Epithelial cell of esophagus (primary cell): Measurements from ENCODE around the gene ZNF213.

Experiments used
- DNase-seq: peaks from one replicate; pipeline ENCODE4 v3.0.0; 2010; ENCODE audit warnings: low read depth
- H3K4me3 ChIP-seq: 2 replicates; pipeline ENCODE4 v1.5.1; 2011; ENCODE audit warnings: mild to moderate bottlenecking, low read length, control low read depth
- TF ChIP-seq, protein P1 (sequence below): IDR thresholded peaks from 2 replicates; pipeline ENCODE4 v1.5.1; 2011; ENCODE audit warnings: low read depth, mild to moderate bottlenecking, low read length, control low read depth, inconsistent platforms; ENCODE audit not compliant: insufficient read depth; ENCODE audit errors: missing control alignments

ZNF213 gene

DNA sequence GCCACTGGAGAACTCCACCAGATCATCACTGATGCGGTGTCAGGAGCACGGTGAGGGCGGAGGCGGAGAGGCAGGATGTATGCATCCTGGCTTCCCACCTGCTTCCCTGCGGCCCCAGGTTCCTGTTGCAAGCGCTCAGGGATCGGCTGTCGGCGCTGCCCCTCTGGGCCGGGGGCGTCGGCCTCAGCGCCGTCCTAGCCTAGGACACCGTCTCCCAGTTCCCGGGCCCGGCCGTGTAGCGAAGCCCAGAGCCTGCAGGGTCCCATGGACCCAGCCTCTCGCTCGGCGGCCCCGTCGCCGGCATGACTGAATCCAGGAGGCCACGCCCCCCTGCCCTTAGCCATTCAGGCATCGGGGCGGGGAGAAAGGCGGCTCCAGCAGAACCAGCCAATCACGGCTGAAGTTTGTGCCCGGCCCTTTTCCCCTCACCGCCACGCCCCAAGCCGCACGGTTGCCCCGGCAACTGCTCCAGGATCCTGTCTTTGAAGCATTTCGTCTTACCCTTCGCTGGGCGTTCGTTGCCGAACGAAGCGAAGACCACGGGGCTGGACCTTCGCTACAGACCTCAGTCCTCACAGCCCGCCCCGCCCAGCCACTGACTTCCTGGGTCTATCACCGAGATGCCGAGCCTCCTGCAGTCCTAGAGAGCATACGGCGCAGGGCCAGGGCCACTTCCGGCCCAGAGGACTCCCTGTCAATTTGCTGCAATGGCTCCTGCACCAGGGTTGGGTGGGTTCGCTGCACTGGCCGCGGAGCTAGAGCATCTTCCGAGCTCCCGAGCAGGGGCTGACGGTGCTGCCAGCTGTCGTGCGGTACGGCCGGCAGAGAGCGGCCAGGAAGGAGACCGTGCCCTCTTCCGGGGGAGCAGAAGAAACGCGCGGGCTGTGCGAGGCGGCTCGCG, 10.6 kb upstream of the ZNF213 start:
- TF ChIP-seq, protein P1, sequence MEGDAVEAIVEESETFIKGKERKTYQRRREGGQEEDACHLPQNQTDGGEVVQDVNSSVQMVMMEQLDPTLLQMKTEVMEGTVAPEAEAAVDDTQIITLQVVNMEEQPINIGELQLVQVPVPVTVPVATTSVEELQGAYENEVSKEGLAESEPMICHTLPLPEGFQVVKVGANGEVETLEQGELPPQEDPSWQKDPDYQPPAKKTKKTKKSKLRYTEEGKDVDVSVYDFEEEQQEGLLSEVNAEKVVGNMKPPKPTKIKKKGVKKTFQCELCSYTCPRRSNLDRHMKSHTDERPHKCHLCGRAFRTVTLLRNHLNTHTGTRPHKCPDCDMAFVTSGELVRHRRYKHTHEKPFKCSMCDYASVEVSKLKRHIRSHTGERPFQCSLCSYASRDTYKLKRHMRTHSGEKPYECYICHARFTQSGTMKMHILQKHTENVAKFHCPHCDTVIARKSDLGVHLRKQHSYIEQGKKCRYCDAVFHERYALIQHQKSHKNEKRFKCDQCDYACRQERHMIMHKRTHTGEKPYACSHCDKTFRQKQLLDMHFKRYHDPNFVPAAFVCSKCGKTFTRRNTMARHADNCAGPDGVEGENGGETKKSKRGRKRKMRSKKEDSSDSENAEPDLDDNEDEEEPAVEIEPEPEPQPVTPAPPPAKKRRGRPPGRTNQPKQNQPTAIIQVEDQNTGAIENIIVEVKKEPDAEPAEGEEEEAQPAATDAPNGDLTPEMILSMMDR: peak; percentile 22
- peak overlapping the region; percentile 85 for H3K4me3 ChIP-seq
- DNase-seq: peak; percentile 95

DNA sequence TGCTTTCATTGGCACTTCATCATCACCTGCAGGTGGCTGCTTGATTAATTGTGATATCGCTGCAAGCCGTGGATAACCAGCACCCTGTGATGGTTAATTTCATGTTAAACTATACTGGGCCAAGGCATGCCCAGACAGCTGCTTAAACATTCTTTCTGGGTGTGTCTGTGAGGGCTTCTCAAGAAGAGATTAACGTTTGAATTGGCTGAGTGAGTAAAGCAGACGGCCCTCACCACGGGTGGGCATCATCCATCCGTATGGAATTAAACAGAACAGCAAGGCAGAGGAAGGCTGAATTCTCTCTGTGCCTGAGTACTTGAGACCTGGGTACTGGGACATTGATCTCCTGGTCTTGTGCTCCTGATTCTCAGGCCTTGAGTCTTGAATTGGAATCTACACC, 7.1 kb upstream of the ZNF213 start:
- DNase-seq: peak; percentile 79
- no peak overlapping the region for H3K4me3 ChIP-seq
- TF ChIP-seq, protein P1: no peak

DNA sequence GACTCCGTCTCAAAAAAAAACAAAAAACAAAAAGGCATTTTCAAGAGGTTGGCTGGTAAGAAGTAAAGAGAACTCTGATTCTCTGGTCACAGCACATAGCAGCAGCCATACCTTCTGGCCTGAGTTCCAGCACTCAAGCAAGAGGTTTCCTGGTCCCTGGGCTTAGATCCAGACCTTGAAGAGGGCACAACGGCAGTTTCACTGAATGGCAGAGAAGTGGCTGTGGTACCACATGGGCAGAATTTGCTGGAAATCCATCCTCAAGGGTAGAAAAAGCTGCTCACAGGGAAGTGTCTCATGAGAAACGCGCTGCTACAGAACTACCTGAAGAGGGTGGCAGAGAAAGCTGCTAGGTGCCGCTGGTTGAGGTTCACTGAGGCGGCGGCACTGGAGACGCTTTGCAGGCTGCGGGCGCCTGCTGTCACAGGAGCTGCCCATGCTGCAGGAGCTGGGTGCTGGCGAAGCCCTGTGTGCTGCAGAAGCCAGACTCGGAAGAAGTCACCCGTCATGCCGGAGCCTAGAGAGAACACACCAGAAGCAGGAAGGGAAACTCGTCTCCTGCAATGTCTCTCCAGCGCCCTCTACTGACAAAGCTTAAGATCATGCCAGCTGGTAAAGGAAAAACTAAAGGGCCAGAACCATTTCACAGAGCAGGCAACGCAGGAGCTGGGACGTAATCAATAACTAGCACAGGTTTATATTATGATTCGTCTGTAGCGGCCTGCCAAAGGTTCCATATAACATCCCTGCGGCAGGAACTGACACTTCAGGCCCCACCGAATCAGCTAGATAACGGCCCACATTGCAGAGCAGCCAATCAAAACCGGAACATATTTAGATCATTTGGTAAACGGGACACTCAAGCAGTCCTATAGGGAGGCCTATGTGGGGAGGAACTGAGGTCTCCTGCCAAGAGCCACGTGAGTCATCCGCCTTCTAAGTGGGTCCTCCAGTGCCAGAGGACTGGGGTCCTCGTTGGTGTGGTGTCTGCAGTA, 5.4 kb upstream of the ZNF213 start:
- peak; percentile 89 for DNase-seq
- TF ChIP-seq, protein P1: peak; percentile 97
- H3K4me3 ChIP-seq: peak overlapping the region; percentile 62

DNA sequence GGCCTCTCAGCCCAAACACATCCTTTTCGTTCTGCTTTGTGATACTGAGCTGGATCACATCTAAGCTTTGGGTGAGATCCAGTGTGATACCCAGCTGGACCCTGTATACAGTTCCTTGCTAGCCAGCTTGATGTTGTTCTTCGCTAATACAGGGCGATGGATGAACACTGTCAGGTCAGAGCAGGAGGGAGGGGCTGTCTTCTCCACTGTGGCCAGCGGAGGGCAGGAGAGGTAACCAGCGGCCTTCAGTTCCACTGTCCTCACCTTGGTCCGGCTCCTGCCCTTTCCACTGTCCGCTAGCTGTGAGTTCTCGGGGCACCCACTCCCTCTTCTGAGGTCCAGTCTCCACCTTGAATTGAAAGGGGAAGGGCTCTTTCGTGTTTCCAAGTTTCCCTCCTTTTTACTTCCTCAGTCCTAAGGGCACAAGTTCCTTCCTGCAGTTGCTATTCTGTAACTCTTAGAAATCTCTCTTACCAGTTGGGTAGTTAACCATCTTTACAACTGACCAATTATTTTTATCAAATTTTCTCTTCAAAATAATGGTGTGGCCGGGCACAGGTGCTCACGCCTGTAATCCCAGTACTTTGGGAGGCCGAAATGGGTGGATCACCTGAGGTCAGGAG, 3.0 kb upstream of the ZNF213 start:
- H3K4me3 ChIP-seq: no peak overlapping the region
- TF ChIP-seq, protein P1: peak; percentile 70
- DNase-seq: peak; percentile 59

DNA sequence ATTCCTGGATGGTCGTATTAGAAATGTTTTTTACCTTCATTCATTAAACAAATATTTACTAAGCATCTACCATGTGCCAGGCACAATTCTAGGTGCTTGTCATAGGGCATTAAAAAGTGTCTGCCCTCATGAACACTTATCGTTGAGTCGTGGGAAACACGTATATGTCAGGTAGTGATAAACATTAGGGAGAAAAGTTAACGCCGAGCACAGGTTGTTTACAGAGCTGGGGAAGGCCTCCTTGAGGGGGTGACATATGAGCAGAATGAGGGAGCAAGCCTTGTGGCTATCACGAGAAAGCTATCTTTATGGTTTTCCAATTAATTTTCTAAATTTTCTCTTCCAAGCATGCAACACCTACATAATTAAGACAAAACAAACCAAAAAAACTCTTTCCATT, 985 bp upstream of the ZNF213 start:
- DNase-seq: no peak
- TF ChIP-seq, protein P1: no peak
- peak overlapping the region; percentile 98 for H3K4me3 ChIP-seq

DNA sequence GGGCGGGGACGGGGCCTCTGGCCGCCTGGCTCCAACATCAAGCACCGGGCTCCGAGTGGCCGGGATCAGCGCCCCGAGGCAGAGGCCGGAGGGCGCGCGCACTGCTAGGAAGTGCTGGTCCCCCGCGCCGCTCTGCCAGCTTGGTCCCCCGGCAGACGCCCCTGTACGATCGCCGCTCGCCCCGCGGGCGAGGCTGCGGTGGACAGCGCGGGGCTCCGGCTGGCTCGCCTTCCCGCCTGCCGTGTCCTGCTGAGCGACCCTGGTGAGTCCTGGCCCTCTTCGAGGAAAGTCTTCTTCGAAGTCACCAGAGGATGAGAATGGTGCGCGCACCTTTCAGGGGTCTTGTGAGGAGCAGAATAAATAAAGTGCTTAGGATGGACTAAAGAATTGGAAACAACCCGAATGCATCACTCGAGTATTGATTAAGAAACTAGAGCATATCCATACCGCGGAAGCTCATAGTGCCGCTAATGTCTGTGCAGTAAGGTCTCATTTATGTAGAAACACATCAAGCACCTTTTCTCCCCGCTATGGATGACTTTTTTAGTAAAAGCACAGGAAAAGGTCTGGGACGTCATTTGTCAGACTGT, 392 bp downstream of the ZNF213 start:
- TF ChIP-seq, protein P1: no peak
- DNase-seq: peak; percentile 23
- H3K4me3 ChIP-seq: peak overlapping the region; percentile 76
